K562 (cell line): ENCODE results near the gene ANKH.

Experiments used
- NFIC ChIP-seq: fragments of 450-650 bp; IDR thresholded peaks from 2 replicates; pipeline ENCODE4 v1.6.1; 2017; ENCODE audit warnings: mild to moderate bottlenecking, inconsistent platforms
- POLR2A ChIP-seq: fragments of 450-650 bp; conservative IDR thresholded peaks from 2 replicates; pipeline ENCODE4 v1.6.1; 2016
- POLR2AphosphoS5 ChIP-seq: IDR thresholded peaks from 2 replicates; pipeline ENCODE4 v1.6.1; 2011; ENCODE audit warnings: mild to moderate bottlenecking, low read depth, low read length, moderate library complexity; ENCODE audit not compliant: control insufficient read depth, insufficient read depth
- SMARCC2 ChIP-seq: fragments of 450-650 bp; IDR thresholded peaks from 2 replicates; pipeline ENCODE4 v1.6.1; 2017; ENCODE audit warnings: antibody characterized with exemption, moderate library complexity, mild to moderate bottlenecking, low read depth
- SREBF2 ChIP-seq: sonication (generic); formaldehyde crosslinking; IDR thresholded peaks from 2 replicates; pipeline ENCODE4 v1.4.0; 2020; ENCODE audit warnings: mild to moderate bottlenecking, missing genetic modification reagents
- ZFPM2 ChIP-seq: fragments of 250-450 bp; sonication (Bioruptor Pico); IDR thresholded peaks from 2 replicates; pipeline ENCODE4 v1.5.1; 2022; ENCODE audit warnings: mild to moderate bottlenecking
- TF ChIP-seq, protein P1 (sequence below), 3 experiments: IDR thresholded peaks in 2 of 3; conservative IDR thresholded peaks in 1 of 3; 2 replicates each; pipeline ENCODE4 v1.5.1; 2011 to 2012; ENCODE audit warnings: low read length in 3 of 3, mild to moderate bottlenecking in 3 of 3, control low read depth in 2 of 3, improper control_type of control experiment in 1 of 3, inconsistent platforms in 1 of 3, low read depth in 1 of 3, mixed read lengths in 1 of 3, moderate library complexity in 1 of 3; ENCODE audit not compliant: insufficient read depth in 2 of 3
- TF ChIP-seq, protein P2 (sequence below): fragments of 450-650 bp; IDR thresholded peaks from 2 replicates; pipeline ENCODE4 v1.6.1; 2016

DNA sequence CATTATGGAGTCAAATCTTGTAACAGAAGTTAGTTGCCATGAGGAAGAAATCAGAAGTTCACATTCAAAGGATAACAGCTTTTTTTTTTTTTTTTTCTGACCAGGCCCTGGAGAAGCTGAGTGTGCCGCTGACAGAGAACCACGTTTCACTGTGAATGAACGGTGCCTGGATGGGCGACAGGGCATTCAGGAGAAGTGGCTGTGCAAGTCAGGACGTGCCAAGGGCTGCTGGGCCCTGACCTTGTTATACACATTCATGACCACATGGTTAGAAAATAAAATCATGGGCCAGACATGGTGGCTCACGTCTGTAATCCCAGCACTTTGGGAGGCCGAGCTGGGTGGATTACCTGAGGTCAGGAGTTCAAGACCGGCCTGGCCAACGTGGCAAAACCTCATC lies 91.6 kb downstream of the ANKH start:
- TF ChIP-seq POLR2AphosphoS5 = no peak
- TF ChIP-seq NFIC = no peak
- no peak for TF ChIP-seq ZFPM2 (CRISPR knock-in tag)
- TF ChIP-seq SREBF2 (CRISPR knock-in tag) = no peak
- TF ChIP-seq POLR2A = no peak
- TF ChIP-seq, protein P1, sequence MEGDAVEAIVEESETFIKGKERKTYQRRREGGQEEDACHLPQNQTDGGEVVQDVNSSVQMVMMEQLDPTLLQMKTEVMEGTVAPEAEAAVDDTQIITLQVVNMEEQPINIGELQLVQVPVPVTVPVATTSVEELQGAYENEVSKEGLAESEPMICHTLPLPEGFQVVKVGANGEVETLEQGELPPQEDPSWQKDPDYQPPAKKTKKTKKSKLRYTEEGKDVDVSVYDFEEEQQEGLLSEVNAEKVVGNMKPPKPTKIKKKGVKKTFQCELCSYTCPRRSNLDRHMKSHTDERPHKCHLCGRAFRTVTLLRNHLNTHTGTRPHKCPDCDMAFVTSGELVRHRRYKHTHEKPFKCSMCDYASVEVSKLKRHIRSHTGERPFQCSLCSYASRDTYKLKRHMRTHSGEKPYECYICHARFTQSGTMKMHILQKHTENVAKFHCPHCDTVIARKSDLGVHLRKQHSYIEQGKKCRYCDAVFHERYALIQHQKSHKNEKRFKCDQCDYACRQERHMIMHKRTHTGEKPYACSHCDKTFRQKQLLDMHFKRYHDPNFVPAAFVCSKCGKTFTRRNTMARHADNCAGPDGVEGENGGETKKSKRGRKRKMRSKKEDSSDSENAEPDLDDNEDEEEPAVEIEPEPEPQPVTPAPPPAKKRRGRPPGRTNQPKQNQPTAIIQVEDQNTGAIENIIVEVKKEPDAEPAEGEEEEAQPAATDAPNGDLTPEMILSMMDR (IDR thresholded peaks at IDR 0.05 in 2 of 3, conservative IDR thresholded peaks at IDR 0.05 in 1 of 3; ENCODE audit: insufficient read depth in 2 of 3, low read depth in 1 of 3, low read length in 3 of 3) = no peak
- TF ChIP-seq, protein P2, sequence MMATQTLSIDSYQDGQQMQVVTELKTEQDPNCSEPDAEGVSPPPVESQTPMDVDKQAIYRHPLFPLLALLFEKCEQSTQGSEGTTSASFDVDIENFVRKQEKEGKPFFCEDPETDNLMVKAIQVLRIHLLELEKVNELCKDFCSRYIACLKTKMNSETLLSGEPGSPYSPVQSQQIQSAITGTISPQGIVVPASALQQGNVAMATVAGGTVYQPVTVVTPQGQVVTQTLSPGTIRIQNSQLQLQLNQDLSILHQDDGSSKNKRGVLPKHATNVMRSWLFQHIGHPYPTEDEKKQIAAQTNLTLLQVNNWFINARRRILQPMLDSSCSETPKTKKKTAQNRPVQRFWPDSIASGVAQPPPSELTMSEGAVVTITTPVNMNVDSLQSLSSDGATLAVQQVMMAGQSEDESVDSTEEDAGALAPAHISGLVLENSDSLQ = no peak
- no peak for TF ChIP-seq SMARCC2
